Cardiac fibroblast (primary cell): ENCODE measurements around the gene TANGO2.

Experiments used
- DNase-seq, 2 donors: peaks; one replicate each; pipeline versions ENCODE4 v3.0.0 to v3.0.0-alpha.2; 2010; ENCODE audit warnings: low read depth in 2 of 2
- H3K4me3 ChIP-seq, 2 donors: replicated peaks in 1 of 2; 1 replicate in 1 of 2; 2 replicates in 1 of 2; pipeline ENCODE4 v1.5.1; 2011; ENCODE audit warnings: low read depth in 2 of 2, low read length in 2 of 2, mild to moderate bottlenecking in 2 of 2, moderate library complexity in 1 of 2
- CTCF ChIP-seq: IDR thresholded peaks from one replicate; pipeline ENCODE4 v1.5.1; 2011; ENCODE audit warnings: low read depth, mild to moderate bottlenecking, low read length, inconsistent platforms

Gene TANGO2

GRCh38 chr22:20035375-20036083 lies 14.6 kb downstream of the TANGO2 start:
- TF ChIP-seq CTCF, result no peak
- no peak overlapping the region for H3K4me3 ChIP-seq
- DNase-seq, result no peak

GRCh38 chr22:20036084-20036482 lies 15.2 kb downstream of the TANGO2 start:
- TF ChIP-seq CTCF, result no peak
- H3K4me3 ChIP-seq, result no peak overlapping the region
- no peak for DNase-seq

- DNase-seq, result no peak
- no peak for TF ChIP-seq CTCF
- H3K4me3 ChIP-seq, result no peak overlapping the region
These were observed 15.9 kb downstream of the TANGO2 start for GRCh38 chr22:20036535-20037392.

GRCh38 chr22:20037419-20037818 lies 16.5 kb downstream of the TANGO2 start:
- no peak overlapping the region for H3K4me3 ChIP-seq
- DNase-seq, result no peak
- no peak for TF ChIP-seq CTCF

GRCh38 chr22:20038574-20038973 lies 17.7 kb downstream of the TANGO2 start:
- no peak for DNase-seq
- no peak overlapping the region for H3K4me3 ChIP-seq
- TF ChIP-seq CTCF, result no peak

- no peak for DNase-seq
- no peak for TF ChIP-seq CTCF
These were observed 18.9 kb downstream of the TANGO2 start for GRCh38 chr22:20039683-20040325.

More at GRCh38 chr22:20039683-20040325, 18.9 kb downstream of the TANGO2 start:
- no peak overlapping the region for H3K4me3 ChIP-seq
